ENCODE data around the gene TDRD3. TPM values are rescaled to one million over a fixed set of nuclear protein-coding genes. Genes with fewer than 3 reads are reported as not detected.

Gene TDRD3
- total RNA-seq, 2 donors from 2014 or later = 20.0 to 22.7 TPM

GRCh38 chr13:60584976-60585375 is 188.0 kb downstream of the TDRD3 start:
- no peak overlapping the region for H3K4me3 ChIP-seq
- H3K27me3 ChIP-seq = no peaks in the 10 kb centered on the region
- no peak for TF ChIP-seq CTCF (IDR thresholded peaks at IDR 0.05)
- no peak for TF ChIP-seq POLR2A (IDR thresholded peaks at IDR 0.05)
- H3K9me3 ChIP-seq = no peaks in the 10 kb centered on the region
- DNase-seq (no peak), ATAC-seq (no peak)
- H3K36me3 ChIP-seq (replicated peaks in 1 of 2; ENCODE audit: insufficient read depth in 1 of 2, low read depth in 2 of 2) = no peaks in the 10 kb centered on the region
- WGBS, 2 donors = 66 to 68% methylated on average over 9 to 11 of the region's 11 CpGs
- H3K27ac ChIP-seq = no peak overlapping the region
- intact Hi-C loops (cut with DNase I) = no loop called here
- H3K4me1 ChIP-seq = no peaks in the 10 kb centered on the region

GRCh38 chr13:60590800-60591747 is 194.1 kb downstream of the TDRD3 start:
- 72 to 80% methylated on average over 15 to 18 of the region's 18 CpGs for WGBS, 2 donors
- H3K9me3 ChIP-seq = no peaks in the 10 kb centered on the region
- DNase-seq (no peak), ATAC-seq (no peak)
- H3K36me3 ChIP-seq (replicated peaks in 1 of 2; ENCODE audit: insufficient read depth in 1 of 2, low read depth in 2 of 2) = no peaks in the 10 kb centered on the region
- no peak overlapping the region for H3K27ac ChIP-seq
- no peaks in the 10 kb centered on the region for H3K4me1 ChIP-seq
- TF ChIP-seq CTCF (IDR thresholded peaks at IDR 0.05) (no peak), POLR2A (IDR thresholded peaks at IDR 0.05) (no peak)
- intact Hi-C loops (cut with DNase I) = no loop called here
- H3K4me3 ChIP-seq = no peak overlapping the region
- no peaks in the 10 kb centered on the region for H3K27me3 ChIP-seq

- no peaks in the 10 kb centered on the region for H3K9me3 ChIP-seq
- no peak overlapping the region for H3K4me3 ChIP-seq
- no peak overlapping the region for H3K27ac ChIP-seq
- DNase-seq (no peak), ATAC-seq (no peak)
- no peaks in the 10 kb centered on the region for H3K27me3 ChIP-seq
- no peaks in the 10 kb centered on the region for H3K4me1 ChIP-seq
- no peaks in the 10 kb centered on the region for H3K36me3 ChIP-seq (replicated peaks in 1 of 2; ENCODE audit: insufficient read depth in 1 of 2, low read depth in 2 of 2)
- intact Hi-C loops (cut with DNase I) = no loop called here
- TF ChIP-seq POLR2A (IDR thresholded peaks at IDR 0.05) = no peak
- TF ChIP-seq CTCF (IDR thresholded peaks at IDR 0.05) = no peak
- WGBS, 2 donors = 61 to 94% methylated on average over 1 to 2 of the region's 2 CpGs
Observed at GRCh38 chr13:60603049-60603448, 206.0 kb downstream of the TDRD3 start.

- ATAC-seq (no peak), DNase-seq (no peak)
- intact Hi-C loops (cut with DNase I) = no loop called here
- Histone ChIP-seq H3K27ac (no peak overlapping the region), H3K4me3 (no peak overlapping the region), H3K4me1 (no peaks in the 10 kb centered on the region), H3K27me3 (no peaks in the 10 kb centered on the region), H3K36me3 (replicated peaks in 1 of 2; ENCODE audit: insufficient read depth in 1 of 2, low read depth in 2 of 2) (no peaks in the 10 kb centered on the region), H3K9me3 (no peaks in the 10 kb centered on the region)
- 71 to 88% methylated on average over 6 of the region's 6 CpGs for WGBS, 2 donors
- TF ChIP-seq POLR2A (IDR thresholded peaks at IDR 0.05) = no peak
- no peak for TF ChIP-seq CTCF (IDR thresholded peaks at IDR 0.05)
Observed at GRCh38 chr13:60604058-60604457, 207.0 kb downstream of the TDRD3 start.

GRCh38 chr13:60608954-60609353 is 211.9 kb downstream of the TDRD3 start:
- ATAC-seq = no peak
- H3K27ac ChIP-seq = no peak overlapping the region
- 74 to 77% methylated on average over 4 of the region's 4 CpGs for WGBS, 2 donors

More at GRCh38 chr13:60608954-60609353, 211.9 kb downstream of the TDRD3 start:
- H3K4me1 ChIP-seq = no peaks in the 10 kb centered on the region
- no peak overlapping the region for H3K4me3 ChIP-seq
- H3K9me3 ChIP-seq = no peaks in the 10 kb centered on the region
- no peaks in the 10 kb centered on the region for H3K36me3 ChIP-seq (replicated peaks in 1 of 2; ENCODE audit: insufficient read depth in 1 of 2, low read depth in 2 of 2)
- H3K27me3 ChIP-seq = no peaks in the 10 kb centered on the region
- TF ChIP-seq POLR2A (IDR thresholded peaks at IDR 0.05) = no peak
- intact Hi-C loops (cut with DNase I) = no loop called here
- no peak for DNase-seq
